ENCODE measurements around the gene R3HDM2.

The R3HDM2 gene

DNA sequence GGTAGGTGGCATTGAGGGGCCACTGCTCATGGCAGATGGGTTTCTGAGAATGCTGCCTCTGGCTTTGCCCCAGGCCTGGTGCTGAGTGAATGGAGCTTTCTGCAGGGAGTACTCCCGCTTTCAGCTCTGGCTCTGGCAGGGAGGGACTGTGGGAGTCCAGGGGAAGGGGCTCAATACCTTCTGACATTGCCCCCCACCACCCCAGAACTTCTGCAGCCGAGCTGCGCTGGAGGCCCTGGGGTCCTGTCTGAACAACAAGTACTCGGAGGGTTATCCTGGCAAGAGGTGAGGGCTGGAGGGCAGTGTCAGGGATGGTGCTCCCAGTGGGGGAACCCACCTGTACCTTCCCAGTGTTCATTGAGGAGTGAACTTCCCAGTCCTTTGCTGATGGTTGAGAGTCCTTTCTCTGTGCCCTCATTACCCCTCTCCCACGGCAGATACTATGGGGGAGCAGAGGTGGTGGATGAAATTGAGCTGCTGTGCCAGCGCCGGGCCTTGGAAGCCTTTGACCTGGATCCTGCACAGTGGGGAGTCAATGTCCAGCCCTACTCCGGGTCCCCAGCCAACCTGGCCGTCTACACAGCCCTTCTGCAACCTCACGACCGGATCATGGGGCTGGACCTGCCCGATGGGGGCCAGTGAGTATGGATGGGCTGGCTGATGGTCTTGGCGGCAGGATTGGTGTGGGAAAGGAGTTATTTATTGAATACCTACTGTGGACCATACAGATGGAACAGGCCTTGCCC is 199.4 kb downstream of the R3HDM2 start:
- Mint-ChIP-seq H3K9me3 (no peaks in the 10 kb centered on the region), H3K27me3 (peaks cover 34% of the 10 kb centered on the region), H3K27ac (no peak overlapping the region), H3K4me3 (peak overlapping the region; percentile 92), H3K4me1 (peaks cover 71% of the 10 kb centered on the region), H3K36me3 (peaks cover 51% of the 10 kb centered on the region)
- DNase-seq: no peak
- CTCF ChIA-PET: interaction anchor here (11.0 to 13.5 kb wide), 2 partner anchors 9 to 17 kb away, joined by 115 to 281 read pairs; a partner anchor contains a TSS

DNA sequence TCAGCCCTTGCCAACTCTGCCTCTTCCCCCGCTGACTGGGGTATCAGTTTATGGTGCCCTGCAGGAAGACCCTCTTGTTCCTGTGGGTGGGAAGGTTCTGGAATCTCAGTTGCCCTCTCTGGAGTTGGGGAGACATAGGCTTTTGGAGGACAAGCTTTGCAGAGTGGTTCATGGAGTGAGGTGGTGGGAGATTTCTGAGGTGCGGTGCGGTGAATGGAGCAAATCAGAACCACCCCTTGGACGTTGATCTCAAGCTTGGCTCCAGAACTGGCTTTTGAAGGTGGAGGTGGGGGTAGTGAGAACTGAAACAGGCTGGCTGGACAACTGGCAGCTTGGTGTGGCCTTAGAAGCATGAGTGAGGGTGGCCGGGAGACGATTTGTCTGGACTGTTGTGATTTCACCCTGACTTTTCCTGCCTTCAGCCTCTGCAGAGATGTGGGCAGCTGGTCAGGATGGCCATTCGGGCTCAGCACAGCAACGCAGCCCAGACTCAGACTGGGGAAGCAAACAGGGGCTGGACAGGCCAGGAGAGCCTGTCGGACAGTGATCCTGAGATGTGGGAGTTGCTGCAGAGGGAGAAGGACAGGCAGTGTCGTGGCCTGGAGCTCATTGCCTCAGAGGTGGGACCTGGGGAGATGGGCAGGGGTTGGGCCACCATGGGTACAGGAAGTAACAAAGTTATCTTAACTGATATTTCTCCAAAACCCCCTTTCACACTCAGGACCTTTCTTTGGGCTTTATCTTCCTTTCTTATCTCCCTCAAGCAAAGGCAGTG is 200.3 kb downstream of the R3HDM2 start:
- CTCF ChIA-PET: interaction anchor here (11.0 to 13.5 kb wide), 2 partner anchors 10 to 17 kb away, joined by 115 to 281 read pairs; a partner anchor contains a TSS
- H3K36me3 Mint-ChIP-seq: peaks cover 51% of the 10 kb centered on the region
- peak overlapping the region; percentile 92 for H3K4me3 Mint-ChIP-seq
- H3K27ac Mint-ChIP-seq: peak overlapping the region; percentile 89
- no peak for DNase-seq
- no peaks in the 10 kb centered on the region for H3K9me3 Mint-ChIP-seq
- H3K4me1 Mint-ChIP-seq: peaks cover 74% of the 10 kb centered on the region
- H3K27me3 Mint-ChIP-seq: peaks cover 34% of the 10 kb centered on the region

DNA sequence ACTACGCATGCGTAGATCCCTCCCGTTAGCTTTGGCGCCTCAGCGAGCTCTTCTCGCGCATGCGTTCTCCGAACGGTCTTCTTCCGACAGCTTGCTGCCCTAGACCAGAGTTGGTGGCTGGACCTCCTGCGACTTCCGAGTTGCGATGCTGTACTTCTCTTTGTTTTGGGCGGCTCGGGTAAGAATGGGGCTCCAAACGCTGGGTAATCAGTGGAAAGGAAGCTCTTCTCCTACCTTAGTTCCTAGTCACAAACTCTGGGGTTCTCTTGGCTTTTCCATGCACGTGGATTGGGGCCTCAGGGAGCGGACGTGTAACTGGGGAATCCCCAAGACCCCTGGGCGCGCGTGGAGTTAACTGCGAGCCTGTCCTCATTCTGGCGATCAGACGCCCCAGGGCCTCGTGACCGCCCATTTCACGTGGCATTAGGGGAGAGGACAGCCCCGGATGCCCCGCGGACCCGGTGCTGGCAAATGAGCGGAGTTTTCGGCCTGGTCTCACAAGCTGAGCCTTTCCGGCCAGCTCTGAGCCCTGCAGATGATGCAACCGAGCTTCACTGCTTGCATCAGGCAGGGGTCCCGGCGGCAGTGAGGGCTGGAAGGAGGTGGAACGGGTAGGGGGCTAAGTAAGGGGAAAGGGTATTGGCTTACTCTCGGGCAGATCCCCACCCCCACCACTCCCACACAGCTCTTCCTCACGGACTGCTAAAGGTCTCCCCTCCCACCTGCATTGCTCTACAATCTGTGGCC is 201.0 kb downstream of the R3HDM2 start, which contains the start of gene SHMT2:
TSS of gene SHMT2 (plus strand) at position 78 of the 747 bp plus-strand sequence. CDS start at position 146, 68 bp downstream.
- peaks cover 48% of the 10 kb centered on the region for H3K36me3 Mint-ChIP-seq
- H3K27me3 Mint-ChIP-seq: peaks cover 36% of the 10 kb centered on the region

DNA sequence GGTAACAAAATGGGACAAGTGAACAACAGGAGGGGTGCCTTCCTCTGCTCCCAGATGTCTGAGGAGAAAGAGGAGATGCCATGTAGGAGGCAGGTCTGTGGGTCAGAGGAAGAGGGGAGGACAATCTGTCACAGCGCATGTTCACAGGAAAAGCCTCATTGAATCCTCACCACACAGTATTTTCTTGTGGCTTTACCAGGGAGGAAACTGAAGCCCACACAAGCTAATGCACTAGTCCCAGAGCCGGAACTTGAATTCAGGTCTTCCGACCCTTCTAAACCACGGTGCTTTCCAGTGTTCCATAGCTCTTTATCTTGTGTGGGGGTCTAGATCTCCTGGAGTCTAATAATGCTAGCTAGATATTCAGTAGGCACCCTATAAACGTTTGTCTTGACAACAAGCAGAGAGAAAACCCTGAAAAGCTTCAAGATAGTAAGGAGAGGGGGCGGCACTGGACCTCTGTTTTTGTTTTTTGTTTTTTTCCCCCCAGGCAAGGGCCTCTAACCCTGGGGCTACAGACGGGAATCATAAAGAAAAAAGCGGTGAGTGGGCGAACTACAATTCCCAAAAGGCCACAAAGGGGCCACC is 201.7 kb downstream of the R3HDM2 start:
- peaks cover 42% of the 10 kb centered on the region for H3K36me3 Mint-ChIP-seq
- peak overlapping the region; percentile 92 for H3K4me3 Mint-ChIP-seq
- H3K27me3 Mint-ChIP-seq: peaks cover 43% of the 10 kb centered on the region
- CTCF ChIA-PET: interaction anchor here (1.1 to 13.5 kb wide), 8 partner anchors 10 to 230 kb away, joined by 3 to 281 read pairs (median 4); a partner anchor contains a TSS
- H3K4me1 Mint-ChIP-seq: peaks cover 73% of the 10 kb centered on the region
- DNase-seq: no peak
- peak overlapping the region; percentile 89 for H3K27ac Mint-ChIP-seq
- H3K9me3 Mint-ChIP-seq: no peaks in the 10 kb centered on the region

More for the DNA sequence above, 201.0 kb downstream of the R3HDM2 start, which contains the start of gene SHMT2:
- H3K9me3 Mint-ChIP-seq: no peaks in the 10 kb centered on the region
- H3K4me3 Mint-ChIP-seq: peak within 1 kb of the TSS; percentile 92
- H3K4me1 Mint-ChIP-seq: peaks cover 76% of the 10 kb centered on the region
- H3K27ac Mint-ChIP-seq: peak within 1 kb of the TSS; percentile 89
- CTCF ChIA-PET: interaction anchor here (1.1 to 13.5 kb wide), 8 partner anchors 10 to 229 kb away, joined by 3 to 281 read pairs (median 4); a partner anchor contains a TSS
- DNase-seq: peak; percentile 95

DNA sequence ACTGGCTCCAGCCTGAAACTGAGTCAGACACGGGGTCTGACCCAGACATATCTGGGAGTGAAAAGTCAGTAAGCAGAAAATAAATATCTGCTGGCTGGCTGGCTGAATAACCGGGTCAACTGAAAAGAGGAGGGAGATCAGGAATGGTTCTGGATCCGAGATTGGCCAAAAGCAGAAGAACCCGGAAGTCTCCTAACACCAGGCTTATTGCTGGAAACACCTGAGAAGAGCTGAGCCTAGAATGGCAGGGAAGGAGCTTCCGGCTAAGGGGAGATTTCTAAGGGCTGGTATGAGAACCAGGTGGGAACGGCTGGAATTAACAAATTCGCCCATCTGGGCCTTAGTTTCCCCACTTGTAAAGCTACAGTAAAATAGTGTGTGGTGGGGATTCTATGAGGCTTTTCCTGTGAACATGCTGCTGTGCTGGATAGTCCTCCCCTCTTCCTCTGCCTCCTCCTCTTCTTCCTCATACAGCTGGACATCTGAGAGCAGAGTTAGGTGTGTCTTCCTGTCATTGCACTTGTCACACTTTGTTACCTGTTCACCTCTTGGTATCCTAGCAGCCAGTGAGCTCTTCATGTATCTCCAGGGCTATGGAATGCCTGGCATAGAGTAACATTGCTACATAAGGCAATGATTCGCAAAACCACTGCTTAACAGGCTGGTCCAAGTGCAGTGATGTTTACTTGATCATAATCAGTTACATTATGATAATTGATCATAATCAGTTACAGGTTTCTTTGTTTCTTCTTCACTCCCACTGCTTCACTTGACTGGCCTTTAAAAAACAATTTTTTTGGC is 203.3 kb downstream of the R3HDM2 start:
- CTCF ChIA-PET: interaction anchor here (0.7 to 13.5 kb wide), 3 partner anchors 13 to 406 kb away, joined by 3 to 281 read pairs (median 115); partner anchors contain the start of gene B4GALNT1
- Mint-ChIP-seq H3K27ac (no peak overlapping the region), H3K36me3 (peaks cover 28% of the 10 kb centered on the region), H3K4me3 (no peak overlapping the region), H3K4me1 (peaks cover 76% of the 10 kb centered on the region), H3K27me3 (peaks cover 59% of the 10 kb centered on the region), H3K9me3 (no peaks in the 10 kb centered on the region)
- DNase-seq: no peak

DNA sequence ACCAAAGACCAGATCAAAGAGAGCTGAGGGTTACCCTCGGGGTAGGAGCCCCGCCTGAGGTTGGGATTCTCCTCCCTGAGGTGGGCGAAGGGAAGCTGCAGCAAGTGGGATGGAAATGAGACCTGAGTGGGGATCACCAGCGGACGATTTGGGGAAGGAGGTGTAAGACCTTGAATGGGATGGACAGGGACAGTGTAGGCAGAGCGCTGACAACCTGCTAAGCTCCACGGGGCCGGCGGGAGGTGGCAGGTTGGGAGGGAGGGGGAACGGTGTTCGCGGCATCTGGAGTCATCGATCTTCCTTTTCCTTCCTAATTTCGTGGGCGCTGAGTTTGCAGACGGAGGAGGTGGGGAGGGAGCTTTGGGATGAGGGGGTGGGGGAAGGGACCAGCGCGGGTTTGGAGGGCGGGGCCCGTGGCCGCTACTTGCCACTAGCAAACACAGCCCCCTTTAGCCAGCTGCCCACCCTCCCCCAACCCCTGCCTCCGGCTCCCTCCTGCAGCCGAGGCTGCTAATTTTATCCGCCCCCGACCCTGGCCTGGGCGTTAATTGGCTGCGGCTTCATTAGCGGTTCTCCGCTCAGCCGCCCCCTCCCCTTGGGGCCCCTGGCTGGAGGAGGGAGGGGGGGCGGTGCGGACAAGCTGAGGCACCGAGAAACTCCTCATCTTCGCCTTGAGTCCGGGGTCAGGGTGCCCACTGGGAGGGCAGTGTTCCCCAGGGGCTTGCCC is 204.1 kb downstream of the R3HDM2 start:
- peaks cover 67% of the 10 kb centered on the region for H3K27me3 Mint-ChIP-seq
- H3K36me3 Mint-ChIP-seq: peaks cover 21% of the 10 kb centered on the region
- CTCF ChIA-PET: interaction anchor here (11.0 to 13.5 kb wide), 2 partner anchors 13 kb away, joined by 115 to 281 read pairs; a partner anchor contains a TSS
- no peaks in the 10 kb centered on the region for H3K9me3 Mint-ChIP-seq
- no peak for DNase-seq
- H3K4me3 Mint-ChIP-seq: peak overlapping the region; percentile 39
- peaks cover 70% of the 10 kb centered on the region for H3K4me1 Mint-ChIP-seq
- H3K27ac Mint-ChIP-seq: no peak overlapping the region

DNA sequence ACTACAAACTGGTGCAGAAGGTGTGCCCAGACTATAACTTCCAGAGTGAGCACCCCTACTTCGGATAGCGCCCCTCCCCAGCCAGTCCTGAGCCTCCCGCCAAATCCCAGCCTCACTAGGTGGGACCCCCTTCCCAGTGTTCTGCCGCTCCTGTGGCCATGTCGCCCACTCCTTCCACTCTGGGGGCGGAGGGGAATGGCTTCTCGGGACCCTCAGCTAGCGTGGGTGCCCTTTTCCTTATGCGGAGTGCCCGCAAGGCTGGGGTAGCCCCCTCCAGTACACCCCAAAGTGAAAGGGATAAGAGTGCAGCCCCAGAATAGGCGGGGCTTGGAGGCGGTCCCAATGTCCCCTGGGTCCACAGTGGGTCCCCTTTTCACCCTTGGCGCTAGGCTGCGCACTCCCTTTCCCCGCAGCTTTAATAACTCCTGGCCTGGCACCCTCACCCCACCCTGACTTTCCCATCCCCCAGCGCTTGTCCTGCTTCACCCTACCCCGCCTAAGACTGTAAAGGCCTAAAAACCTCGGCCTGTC is 205.1 kb downstream of the R3HDM2 start:
- CTCF ChIA-PET: interaction anchor here (11.0 to 13.5 kb wide), 2 partner anchors 12 to 14 kb away, joined by 115 to 281 read pairs; a partner anchor contains a TSS
- peak overlapping the region; percentile 42 for H3K27ac Mint-ChIP-seq
- peaks cover 13% of the 10 kb centered on the region for H3K36me3 Mint-ChIP-seq

DNA sequence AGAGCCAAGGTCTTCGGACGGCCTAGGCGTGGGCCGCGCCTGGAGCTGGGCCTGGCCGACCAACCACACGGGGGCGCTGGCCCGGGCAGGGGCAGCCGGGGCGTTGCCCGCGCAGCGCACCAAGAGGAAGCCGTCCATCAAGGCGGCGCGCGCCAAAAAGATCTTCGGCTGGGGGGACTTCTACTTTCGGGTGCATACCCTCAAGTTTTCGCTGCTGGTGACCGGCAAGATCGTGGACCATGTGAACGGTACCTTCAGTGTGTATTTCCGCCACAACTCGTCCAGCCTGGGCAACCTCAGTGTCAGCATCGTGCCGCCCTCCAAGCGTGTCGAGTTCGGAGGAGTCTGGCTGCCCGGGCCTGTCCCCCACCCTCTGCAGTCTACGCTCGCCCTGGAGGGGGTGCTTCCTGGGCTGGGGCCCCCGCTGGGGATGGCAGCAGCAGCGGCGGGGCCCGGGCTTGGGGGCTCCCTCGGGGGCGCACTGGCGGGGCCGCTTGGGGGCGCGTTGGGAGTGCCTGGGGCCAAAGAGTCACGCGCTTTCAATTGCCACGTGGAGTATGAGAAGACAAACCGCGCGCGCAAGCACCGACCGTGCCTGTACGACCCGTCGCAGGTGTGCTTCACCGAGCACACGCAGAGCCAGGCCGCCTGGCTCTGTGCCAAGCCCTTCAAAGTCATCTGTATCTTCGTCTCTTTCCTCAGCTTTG is 205.7 kb downstream of the R3HDM2 start:
- peaks cover 55% of the 10 kb centered on the region for H3K4me1 Mint-ChIP-seq
- H3K4me3 Mint-ChIP-seq: peak overlapping the region; percentile 39
- peaks cover 83% of the 10 kb centered on the region for H3K27me3 Mint-ChIP-seq
- CTCF ChIA-PET: interaction anchor here (1.0 to 13.5 kb wide), 5 partner anchors 8 to 227 kb away, joined by 3 to 281 read pairs (median 4); partner anchors contain the start of gene STAC3
- peak; percentile 70 for DNase-seq
- H3K36me3 Mint-ChIP-seq: peaks cover 7% of the 10 kb centered on the region
- H3K27ac Mint-ChIP-seq: peak overlapping the region; percentile 42
- no peaks in the 10 kb centered on the region for H3K9me3 Mint-ChIP-seq

More for the DNA sequence above, 205.1 kb downstream of the R3HDM2 start:
- DNase-seq: no peak
- H3K27me3 Mint-ChIP-seq: peaks cover 77% of the 10 kb centered on the region
- no peaks in the 10 kb centered on the region for H3K9me3 Mint-ChIP-seq
- no peak overlapping the region for H3K4me3 Mint-ChIP-seq
- H3K4me1 Mint-ChIP-seq: peaks cover 61% of the 10 kb centered on the region

DNA sequence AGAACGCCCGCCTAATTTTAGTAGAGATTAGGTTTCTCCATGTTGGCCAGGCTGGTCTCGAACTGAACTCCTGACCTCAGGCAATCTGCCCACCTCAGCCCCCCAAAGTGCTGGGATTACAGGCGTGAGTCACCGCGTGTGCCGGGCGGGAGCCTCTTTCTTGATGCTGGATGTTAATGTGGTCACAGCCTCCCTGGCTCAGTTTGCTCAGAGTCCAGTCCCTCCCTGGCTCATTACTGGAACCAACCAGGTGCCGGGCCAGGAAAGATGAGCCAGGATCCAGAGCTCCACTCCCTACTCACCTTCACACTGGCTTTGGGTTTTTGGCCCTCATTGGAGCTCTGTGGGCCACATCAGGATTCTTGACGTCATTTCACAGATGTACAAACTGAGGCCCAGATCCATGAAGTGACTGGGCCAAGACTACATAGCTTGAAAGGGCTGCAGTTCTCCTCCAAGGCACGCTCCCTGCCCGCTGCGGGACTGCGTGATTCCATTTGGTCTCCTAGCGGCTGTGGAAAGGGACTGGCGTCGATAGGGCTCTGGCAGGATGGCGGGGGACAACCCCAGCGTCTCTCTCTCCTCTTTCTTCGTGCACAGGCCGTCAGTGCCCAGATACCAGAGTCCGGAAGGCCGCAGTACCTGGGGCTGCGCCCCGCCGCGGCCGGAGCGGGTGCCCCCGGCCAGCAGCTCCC is 206.4 kb downstream of the R3HDM2 start:
- no peaks in the 10 kb centered on the region for H3K9me3 Mint-ChIP-seq
- no peak for DNase-seq
- H3K4me3 Mint-ChIP-seq: no peak overlapping the region
- CTCF ChIA-PET: interaction anchor here (1.0 to 13.5 kb wide), 5 partner anchors 9 to 228 kb away, joined by 3 to 281 read pairs (median 4); partner anchors contain the start of gene STAC3
- H3K27me3 Mint-ChIP-seq: peaks cover 90% of the 10 kb centered on the region
- H3K27ac Mint-ChIP-seq: no peak overlapping the region
- H3K4me1 Mint-ChIP-seq: peaks cover 48% of the 10 kb centered on the region
- H3K36me3 Mint-ChIP-seq: peaks cover 1% of the 10 kb centered on the region

DNA sequence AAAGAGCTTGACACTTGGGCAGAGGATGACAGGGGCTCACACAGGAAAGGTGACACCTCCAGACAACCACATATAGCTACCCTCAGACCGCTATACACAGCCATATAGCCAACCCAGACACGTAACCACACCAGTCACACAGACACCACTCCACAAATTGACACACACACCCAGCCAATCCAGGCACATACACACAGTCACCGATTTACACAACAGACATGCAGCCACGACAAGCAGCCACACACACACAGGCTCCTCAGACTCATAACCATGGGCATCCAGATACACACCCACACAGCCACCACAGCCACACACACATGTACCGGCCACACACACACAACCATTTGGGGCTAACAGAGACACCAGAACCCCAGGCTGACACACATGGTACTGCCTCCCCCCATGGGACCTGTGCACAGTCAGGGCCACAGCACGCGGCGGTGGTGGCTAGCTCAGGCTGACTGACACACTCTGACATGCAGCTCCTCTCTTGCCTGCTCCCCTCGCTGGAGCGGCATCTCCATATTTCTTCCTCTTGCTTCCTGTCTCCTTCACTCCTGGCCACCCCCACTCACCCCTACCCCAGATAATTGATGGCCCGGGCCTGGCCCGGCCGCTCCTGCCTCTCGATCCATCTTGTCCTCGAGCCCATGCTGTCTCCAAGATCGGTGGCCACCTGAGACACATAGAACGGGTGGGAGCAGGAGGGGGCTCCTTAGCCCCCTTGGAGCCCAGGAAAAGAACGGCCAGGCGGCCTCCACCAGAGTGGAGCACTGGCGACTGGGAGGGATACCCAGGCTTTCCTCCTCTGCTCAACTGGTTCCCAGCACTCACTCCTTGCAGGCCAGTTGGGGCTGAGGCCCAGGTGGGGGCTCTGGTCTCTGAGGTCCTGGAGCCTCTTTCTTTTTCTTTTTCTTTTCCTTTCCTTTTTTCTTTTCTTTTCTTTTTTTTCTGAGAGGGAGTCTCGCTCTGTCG is 207.4 kb downstream of the R3HDM2 start:
- DNase-seq: no peak
- peaks cover 1% of the 10 kb centered on the region for H3K36me3 Mint-ChIP-seq
- no peaks in the 10 kb centered on the region for H3K9me3 Mint-ChIP-seq
- H3K27ac Mint-ChIP-seq: no peak overlapping the region
- CTCF ChIA-PET: interaction anchor here (1.2 to 13.5 kb wide), 4 partner anchors 9 to 27 kb away, joined by 3 to 281 read pairs (median 60); partner anchors contain the start of gene STAC3
- peaks cover 39% of the 10 kb centered on the region for H3K4me1 Mint-ChIP-seq
- H3K4me3 Mint-ChIP-seq: no peak overlapping the region
- peaks cover 100% of the 10 kb centered on the region for H3K27me3 Mint-ChIP-seq
